SW 1271 (cell line): ENCODE measurements around the gene PKNOX2.

ENCODE experiments used
- DNase-seq, 2 experiments: peaks; one replicate each; lab custom pipeline; 2025; lab: John Stamatoyannopoulos, UW

PKNOX2 gene

GRCh38 chr11:125358254-125358840, 193.8 kb downstream of the PKNOX2 start:
- DNase-seq, result no peak

GRCh38 chr11:125359130-125359529, 194.6 kb downstream of the PKNOX2 start:
- no peak for DNase-seq

GRCh38 chr11:125360066-125360465, 195.5 kb downstream of the PKNOX2 start:
- no peak for DNase-seq

- no peak for DNase-seq
These were observed 199.7 kb downstream of the PKNOX2 start for GRCh38 chr11:125364121-125364826.

- DNase-seq, result no peak
These were observed 200.8 kb downstream of the PKNOX2 start for GRCh38 chr11:125365196-125365931.

GRCh38 chr11:125367710-125368109, 203.2 kb downstream of the PKNOX2 start:
- no peak for DNase-seq

GRCh38 chr11:125368757-125369156, 204.2 kb downstream of the PKNOX2 start:
- DNase-seq, result no peak

- no peak for DNase-seq
These were observed 205.3 kb downstream of the PKNOX2 start for GRCh38 chr11:125369808-125370207.

GRCh38 chr11:125370561-125371389, 206.2 kb downstream of the PKNOX2 start:
- DNase-seq, result no peak

GRCh38 chr11:125371431-125371935, 206.9 kb downstream of the PKNOX2 start:
- DNase-seq, result no peak

GRCh38 chr11:125372088-125372487, 207.5 kb downstream of the PKNOX2 start:
- no peak for DNase-seq

GRCh38 chr11:125372911-125373310, 208.4 kb downstream of the PKNOX2 start:
- no peak for DNase-seq

GRCh38 chr11:125373426-125374391, 209.2 kb downstream of the PKNOX2 start:
- no peak for DNase-seq

GRCh38 chr11:125374398-125374797, 209.8 kb downstream of the PKNOX2 start:
- DNase-seq, result no peak

- DNase-seq, result no peak
These were observed 210.6 kb downstream of the PKNOX2 start for GRCh38 chr11:125375146-125375545.

GRCh38 chr11:125376117-125376516, 211.6 kb downstream of the PKNOX2 start:
- no peak for DNase-seq

GRCh38 chr11:125376856-125377255, 212.3 kb downstream of the PKNOX2 start:
- no peak for DNase-seq

- no peak for DNase-seq
These were observed 213.5 kb downstream of the PKNOX2 start for GRCh38 chr11:125378083-125378482.

- no peak for DNase-seq
These were observed 214.0 kb downstream of the PKNOX2 start for GRCh38 chr11:125378571-125378970.

- DNase-seq, result no peak
These were observed 215.0 kb downstream of the PKNOX2 start for GRCh38 chr11:125379565-125379964.

GRCh38 chr11:125379981-125380380, 215.4 kb downstream of the PKNOX2 start:
- DNase-seq, result no peak
